ENCODE data around the gene GAS2L3. TPM values are rescaled to one million over a fixed set of nuclear protein-coding genes. Genes with fewer than 3 reads are reported as not detected.

GAS2L3 gene
- total RNA-seq, 1 donor from 2014 or later, result 2.5 TPM

DNA sequence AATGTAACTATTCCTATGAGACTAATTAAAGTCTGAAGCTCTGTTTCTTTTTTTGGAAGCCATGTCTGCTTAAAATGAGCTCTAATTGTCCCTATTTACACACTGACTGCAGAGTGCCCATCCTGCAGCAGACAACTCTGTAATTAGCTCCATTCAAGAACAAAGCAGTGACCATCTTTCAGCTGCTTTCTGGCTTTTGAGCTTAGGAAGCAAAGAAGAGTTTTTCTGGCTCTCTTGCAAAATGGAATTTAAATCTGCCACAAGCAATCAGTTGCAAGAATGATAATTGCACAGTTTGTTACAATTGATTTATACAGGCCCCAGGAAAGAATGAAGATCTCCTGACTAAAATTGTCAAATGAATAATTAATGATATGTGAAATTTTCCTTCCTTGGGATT is 83.4 kb downstream of the GAS2L3 start:
- H3K27me3 ChIP-seq (ENCODE audit: control insufficient read depth, insufficient read depth, low read length), result no peaks in the 10 kb centered on the region
- TF ChIP-seq, protein P1, sequence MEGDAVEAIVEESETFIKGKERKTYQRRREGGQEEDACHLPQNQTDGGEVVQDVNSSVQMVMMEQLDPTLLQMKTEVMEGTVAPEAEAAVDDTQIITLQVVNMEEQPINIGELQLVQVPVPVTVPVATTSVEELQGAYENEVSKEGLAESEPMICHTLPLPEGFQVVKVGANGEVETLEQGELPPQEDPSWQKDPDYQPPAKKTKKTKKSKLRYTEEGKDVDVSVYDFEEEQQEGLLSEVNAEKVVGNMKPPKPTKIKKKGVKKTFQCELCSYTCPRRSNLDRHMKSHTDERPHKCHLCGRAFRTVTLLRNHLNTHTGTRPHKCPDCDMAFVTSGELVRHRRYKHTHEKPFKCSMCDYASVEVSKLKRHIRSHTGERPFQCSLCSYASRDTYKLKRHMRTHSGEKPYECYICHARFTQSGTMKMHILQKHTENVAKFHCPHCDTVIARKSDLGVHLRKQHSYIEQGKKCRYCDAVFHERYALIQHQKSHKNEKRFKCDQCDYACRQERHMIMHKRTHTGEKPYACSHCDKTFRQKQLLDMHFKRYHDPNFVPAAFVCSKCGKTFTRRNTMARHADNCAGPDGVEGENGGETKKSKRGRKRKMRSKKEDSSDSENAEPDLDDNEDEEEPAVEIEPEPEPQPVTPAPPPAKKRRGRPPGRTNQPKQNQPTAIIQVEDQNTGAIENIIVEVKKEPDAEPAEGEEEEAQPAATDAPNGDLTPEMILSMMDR (IDR thresholded peaks at IDR 0.05; ENCODE audit: insufficient read depth, low read length, poor library complexity, severe bottlenecking), result no peak
- no peak overlapping the region for H3K4me3 ChIP-seq (ENCODE audit: low read depth, low read length)
- no peaks in the 10 kb centered on the region for H3K36me3 ChIP-seq (ENCODE audit: control insufficient read depth, insufficient read depth, low read length)
- DNase-seq (ENCODE audit: low read depth), result no peak

DNA sequence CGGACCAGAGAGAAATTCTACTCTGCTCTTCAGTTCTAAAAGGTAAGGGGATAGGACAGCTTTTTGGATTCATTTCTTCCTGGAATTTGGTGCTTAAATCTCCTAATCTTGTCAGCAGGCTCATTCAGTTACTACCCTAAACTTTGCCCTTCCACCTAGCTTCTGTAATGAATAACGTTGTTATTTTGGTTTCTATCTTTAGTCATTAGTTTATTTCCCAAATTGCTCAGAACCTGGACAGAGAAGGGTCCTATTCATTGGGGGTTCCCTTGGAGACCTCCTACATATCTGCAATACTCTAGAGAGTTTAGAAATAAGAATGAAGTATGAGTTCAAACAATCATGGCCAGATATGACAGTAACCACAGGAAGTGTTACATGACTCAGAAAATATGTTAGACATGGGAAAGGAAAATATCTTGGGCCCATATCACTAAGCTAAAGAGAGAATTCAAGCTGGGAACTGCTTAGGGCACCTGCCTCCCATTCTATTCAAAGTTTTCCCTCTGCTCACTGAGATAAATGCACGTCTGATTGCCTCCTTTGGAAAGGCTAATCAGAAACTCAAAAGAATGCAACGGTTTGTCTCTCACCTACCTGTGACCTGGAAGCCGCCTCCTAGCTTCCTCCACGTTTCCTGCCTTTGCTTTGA is 87.9 kb downstream of the GAS2L3 start:
- Histone ChIP-seq H3K36me3 (ENCODE audit: control insufficient read depth, insufficient read depth, low read length) (no peaks in the 10 kb centered on the region), H3K4me3 (ENCODE audit: low read depth, low read length) (no peak overlapping the region), H3K27me3 (ENCODE audit: control insufficient read depth, insufficient read depth, low read length) (no peaks in the 10 kb centered on the region)
- no peak for DNase-seq (ENCODE audit: low read depth)
- TF ChIP-seq, protein P1 (IDR thresholded peaks at IDR 0.05; ENCODE audit: insufficient read depth, low read length, poor library complexity, severe bottlenecking), result no peak

DNA sequence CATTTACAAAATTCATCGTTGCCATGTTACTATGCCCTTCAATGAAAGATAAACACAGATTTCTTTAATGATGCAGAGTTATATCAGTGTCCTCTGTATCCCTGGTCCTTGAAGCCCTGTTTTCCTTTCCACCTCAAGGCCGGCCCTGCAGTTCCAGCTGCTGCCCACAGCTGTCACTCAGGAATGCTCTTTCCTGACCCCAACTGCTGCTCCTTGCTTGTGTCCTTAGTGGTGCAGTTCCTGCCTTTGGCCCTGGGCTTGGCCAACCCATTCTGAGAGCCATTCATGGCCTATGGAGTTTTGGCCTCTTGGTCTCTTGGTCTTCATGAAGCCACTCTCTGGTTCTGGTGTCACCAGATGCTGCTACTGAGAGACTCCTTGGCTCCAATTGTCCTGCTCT is 93.1 kb downstream of the GAS2L3 start:
- DNase-seq (ENCODE audit: low read depth), result no peak
- no peak overlapping the region for H3K4me3 ChIP-seq (ENCODE audit: low read depth, low read length)
- TF ChIP-seq, protein P1 (IDR thresholded peaks at IDR 0.05; ENCODE audit: insufficient read depth, low read length, poor library complexity, severe bottlenecking), result no peak
- no peaks in the 10 kb centered on the region for H3K36me3 ChIP-seq (ENCODE audit: control insufficient read depth, insufficient read depth, low read length)
- H3K27me3 ChIP-seq (ENCODE audit: control insufficient read depth, insufficient read depth, low read length), result no peaks in the 10 kb centered on the region

DNA sequence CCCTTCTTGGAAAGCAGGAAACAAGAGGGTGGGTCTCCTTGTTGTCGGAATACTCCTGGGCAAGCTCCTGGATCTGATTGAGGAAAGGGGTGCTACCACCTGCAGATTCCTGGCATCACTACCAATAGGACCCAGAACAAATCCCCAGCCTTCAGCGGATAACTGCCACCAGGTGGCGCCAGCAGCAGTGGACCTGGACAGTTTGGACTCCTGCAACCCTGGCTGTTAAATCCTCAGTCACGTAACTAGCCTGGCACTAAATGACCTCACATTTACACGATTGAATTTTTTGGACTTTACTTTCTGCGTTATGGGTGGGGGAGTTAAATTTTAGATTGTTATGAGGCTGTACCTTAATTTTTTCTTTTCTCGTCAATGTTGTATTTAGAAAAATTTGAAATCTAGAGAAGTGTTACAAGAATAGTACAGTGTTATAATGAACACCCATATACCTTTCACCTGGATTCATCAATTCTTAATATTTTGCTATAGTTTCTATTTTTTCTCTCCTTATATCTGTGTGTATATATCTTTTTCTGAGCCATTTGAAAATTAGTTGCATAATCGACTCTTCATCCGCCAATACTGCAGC is 95.6 kb downstream of the GAS2L3 start:
- peak; percentile 18 for DNase-seq (ENCODE audit: low read depth)
- H3K4me3 ChIP-seq (ENCODE audit: low read depth, low read length), result no peak overlapping the region
- H3K36me3 ChIP-seq (ENCODE audit: control insufficient read depth, insufficient read depth, low read length), result no peaks in the 10 kb centered on the region
- no peaks in the 10 kb centered on the region for H3K27me3 ChIP-seq (ENCODE audit: control insufficient read depth, insufficient read depth, low read length)
- TF ChIP-seq, protein P1 (IDR thresholded peaks at IDR 0.05; ENCODE audit: insufficient read depth, low read length, poor library complexity, severe bottlenecking), result peak; percentile 93

DNA sequence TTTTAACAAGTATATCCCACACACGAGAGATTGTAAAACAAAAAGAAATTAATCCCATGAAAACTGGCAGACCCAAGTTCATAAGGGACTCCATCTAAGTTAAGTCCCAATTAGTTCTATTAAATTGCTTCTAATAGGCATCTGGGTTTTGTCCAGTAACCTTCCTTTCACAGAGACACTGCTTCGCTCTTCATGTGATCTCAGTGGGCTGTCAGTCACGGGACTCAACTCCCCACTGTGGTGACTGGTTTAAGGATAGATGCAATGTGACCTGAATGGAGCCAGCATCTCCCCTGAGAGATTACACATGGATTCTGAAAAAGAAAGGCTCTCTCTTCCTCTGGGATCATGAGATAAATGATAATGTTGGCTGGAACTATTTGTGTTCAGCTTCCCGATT is 96.4 kb downstream of the GAS2L3 start:
- TF ChIP-seq, protein P1 (IDR thresholded peaks at IDR 0.05; ENCODE audit: insufficient read depth, low read length, poor library complexity, severe bottlenecking), result no peak
- Histone ChIP-seq H3K4me3 (ENCODE audit: low read depth, low read length) (no peak overlapping the region), H3K36me3 (ENCODE audit: control insufficient read depth, insufficient read depth, low read length) (no peaks in the 10 kb centered on the region), H3K27me3 (ENCODE audit: control insufficient read depth, insufficient read depth, low read length) (no peaks in the 10 kb centered on the region)
- DNase-seq (ENCODE audit: low read depth), result no peak
